MM.1S (cell line): Measurements from ENCODE around the gene BBX.

ENCODE experiments used
- DNase-seq: peaks from one replicate; pipeline ENCODE4 v3.0.0-alpha.2; 2015
- H2AFZ ChIP-seq: fragments of 300-600 bp; sonication (generic); 2 replicates; pipeline ENCODE4 v1.6.0; 2016; ENCODE audit warnings: antibody characterized with exemption, low read length
- H3F3A ChIP-seq: fragments of 300-600 bp; sonication (generic); 2 replicates; pipeline ENCODE4 v1.6.1; 2016; ENCODE audit warnings: mild to moderate bottlenecking, antibody characterized with exemption, low read length, moderate library complexity, mixed read lengths; ENCODE audit not compliant: insufficient read depth
- H3K27ac ChIP-seq: fragments of 300-600 bp; sonication (generic); 2 replicates; pipeline ENCODE4 v1.5.1; 2016; ENCODE audit warnings: mild to moderate bottlenecking, low read length
- H3K27me3 ChIP-seq: fragments of 300-600 bp; sonication (generic); replicated peaks from 2 replicates; pipeline ENCODE4 v1.6.0; 2016; ENCODE audit warnings: low read length; ENCODE audit not compliant: insufficient read depth
- H3K36me3 ChIP-seq: fragments of 300-600 bp; sonication (generic); replicated peaks from 2 replicates; pipeline ENCODE4 v1.6.1; 2016; ENCODE audit warnings: mild to moderate bottlenecking, low read length, mixed read lengths; ENCODE audit not compliant: insufficient read depth
- H3K4me1 ChIP-seq: fragments of 300-600 bp; sonication (generic); 2 replicates; pipeline ENCODE4 v1.6.1; 2016; ENCODE audit warnings: low read length, mixed read lengths
- H3K4me2 ChIP-seq: fragments of 300-600 bp; sonication (generic); 2 replicates; pipeline ENCODE4 v1.6.0; 2016; ENCODE audit warnings: low read depth, low read length
- H3K4me3 ChIP-seq: fragments of 300-600 bp; sonication (generic); 2 replicates; pipeline ENCODE4 v1.5.1; 2016; ENCODE audit warnings: low read length, mixed read lengths
- H3K79me2 ChIP-seq: fragments of 300-600 bp; sonication (generic); 2 replicates; pipeline ENCODE4 v1.6.1; 2016; ENCODE audit warnings: mixed run types, low read length, mixed read lengths
- H3K9ac ChIP-seq: fragments of 300-600 bp; sonication (generic); 2 replicates; pipeline ENCODE4 v1.6.1; 2016; ENCODE audit warnings: low read length, mixed read lengths
- H3K9me2 ChIP-seq: fragments of 300-600 bp; sonication (generic); replicated peaks from 2 replicates; pipeline ENCODE4 v1.6.1; 2016; ENCODE audit warnings: mild to moderate bottlenecking, low read length, mixed read lengths; ENCODE audit not compliant: insufficient read depth
- H3K9me3 ChIP-seq: fragments of 300-600 bp; sonication (generic); replicated peaks from 2 replicates; pipeline ENCODE4 v1.6.1; 2016; ENCODE audit warnings: mild to moderate bottlenecking, low read length, mixed read lengths; ENCODE audit not compliant: insufficient read depth
- H4K20me1 ChIP-seq: fragments of 300-600 bp; sonication (generic); 2 replicates; pipeline ENCODE4 v1.6.1; 2016; ENCODE audit warnings: mild to moderate bottlenecking, low read length, moderate library complexity, mixed read lengths; ENCODE audit not compliant: insufficient read depth
- EZH2 ChIP-seq: fragments of 300-600 bp; sonication (generic); optimal IDR thresholded peaks from 2 replicates; pipeline ENCODE3; 2017; ENCODE audit warnings: low read depth, mild to moderate bottlenecking, antibody characterized with exemption, low read length, mixed read lengths
- EZH2phosphoT487 ChIP-seq: fragments of 300-600 bp; sonication (generic); IDR thresholded peaks from 2 replicates; pipeline ENCODE4 v1.6.1; 2018; ENCODE audit warnings: antibody characterized with exemption, low read length
- TF ChIP-seq, protein P1 (sequence below): fragments of 300-600 bp; sonication (generic); IDR thresholded peaks from 2 replicates; pipeline ENCODE4 v1.5.1; 2016; ENCODE audit warnings: antibody characterized with exemption, low read length, mixed read lengths

The BBX gene

DNA sequence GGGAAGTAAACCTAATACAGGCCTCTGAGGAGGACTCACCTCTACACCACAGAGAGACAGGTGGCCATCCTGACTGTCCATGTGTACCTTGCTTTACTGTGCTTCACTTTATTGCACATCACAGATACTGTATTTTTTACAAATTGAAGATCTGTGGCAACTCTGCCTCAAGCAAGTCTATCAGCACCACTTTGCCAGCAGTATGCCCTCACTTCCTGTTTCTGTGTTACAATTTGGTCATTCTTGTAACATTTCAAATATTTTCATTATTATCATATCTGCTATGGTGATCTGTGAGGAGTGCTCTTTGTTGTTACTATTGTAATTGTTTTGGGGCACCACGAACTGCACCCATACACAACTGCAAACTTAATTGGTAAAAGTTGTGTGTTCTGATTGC is 78.0 kb downstream of the BBX start:
- Histone ChIP-seq H3K4me3 (no peak overlapping the region), H3K27ac (no peak overlapping the region), H3K9me3 (no peaks in the 10 kb centered on the region), H2AFZ (no peak overlapping the region), H3K9ac (no peak overlapping the region), H3K9me2 (no peaks in the 10 kb centered on the region), H3K4me2 (no peak overlapping the region), H4K20me1 (no peaks in the 10 kb centered on the region), H3K27me3 (no peaks in the 10 kb centered on the region), H3K4me1 (0 out of 2 replicates have a peak, but pooled peaks cover 4% of the 10 kb centered on the region), H3F3A (no peaks in the 10 kb centered on the region), H3K79me2 (0 out of 2 replicates have a peak, but pooled peaks cover 7% of the 10 kb centered on the region), H3K36me3 (no peaks in the 10 kb centered on the region)
- no peak for DNase-seq
- TF ChIP-seq EZH2phosphoT487 = no peak
- TF ChIP-seq, protein P1, sequence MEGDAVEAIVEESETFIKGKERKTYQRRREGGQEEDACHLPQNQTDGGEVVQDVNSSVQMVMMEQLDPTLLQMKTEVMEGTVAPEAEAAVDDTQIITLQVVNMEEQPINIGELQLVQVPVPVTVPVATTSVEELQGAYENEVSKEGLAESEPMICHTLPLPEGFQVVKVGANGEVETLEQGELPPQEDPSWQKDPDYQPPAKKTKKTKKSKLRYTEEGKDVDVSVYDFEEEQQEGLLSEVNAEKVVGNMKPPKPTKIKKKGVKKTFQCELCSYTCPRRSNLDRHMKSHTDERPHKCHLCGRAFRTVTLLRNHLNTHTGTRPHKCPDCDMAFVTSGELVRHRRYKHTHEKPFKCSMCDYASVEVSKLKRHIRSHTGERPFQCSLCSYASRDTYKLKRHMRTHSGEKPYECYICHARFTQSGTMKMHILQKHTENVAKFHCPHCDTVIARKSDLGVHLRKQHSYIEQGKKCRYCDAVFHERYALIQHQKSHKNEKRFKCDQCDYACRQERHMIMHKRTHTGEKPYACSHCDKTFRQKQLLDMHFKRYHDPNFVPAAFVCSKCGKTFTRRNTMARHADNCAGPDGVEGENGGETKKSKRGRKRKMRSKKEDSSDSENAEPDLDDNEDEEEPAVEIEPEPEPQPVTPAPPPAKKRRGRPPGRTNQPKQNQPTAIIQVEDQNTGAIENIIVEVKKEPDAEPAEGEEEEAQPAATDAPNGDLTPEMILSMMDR = no peak
- TF ChIP-seq EZH2 = no peak

DNA sequence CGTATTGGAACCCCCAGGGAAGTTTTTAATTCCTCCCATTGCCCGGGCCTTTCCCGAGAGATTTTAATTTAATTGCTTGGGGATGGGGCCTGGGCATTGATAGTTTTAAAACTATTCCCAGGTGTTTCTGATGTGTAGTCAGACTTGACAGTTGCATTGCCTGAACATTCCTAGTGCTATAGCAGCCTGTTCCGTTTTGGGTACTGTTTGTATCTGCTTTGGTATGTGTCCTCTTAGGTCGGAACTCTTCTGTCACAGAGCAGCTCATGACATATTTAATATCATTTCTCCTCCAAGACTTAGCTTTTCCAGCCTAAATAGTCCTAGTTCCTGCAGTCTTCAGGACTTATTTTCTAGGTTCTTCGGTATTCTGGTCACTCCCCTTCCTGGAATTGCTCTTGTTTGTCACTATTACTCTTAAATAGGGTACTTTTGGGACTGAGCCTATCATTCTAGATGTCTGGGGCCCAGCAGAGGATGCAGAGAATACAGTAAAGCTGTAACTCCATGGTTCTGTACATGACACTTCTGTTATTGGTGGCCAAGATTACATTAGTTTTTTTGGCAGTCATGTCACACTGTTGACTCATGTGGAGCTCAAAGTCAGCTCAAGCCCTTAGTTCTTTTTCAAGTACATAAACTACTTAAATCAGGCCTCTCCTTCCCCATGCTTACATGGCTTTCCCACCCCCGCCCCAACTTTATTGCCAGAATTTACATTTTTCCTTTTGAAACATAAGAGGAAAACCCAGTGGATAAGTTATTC is 81.5 kb downstream of the BBX start:
- no peak overlapping the region for H2AFZ ChIP-seq
- no peaks in the 10 kb centered on the region for H3K9me3 ChIP-seq
- H4K20me1 ChIP-seq = no peaks in the 10 kb centered on the region
- no peak overlapping the region for H3K4me2 ChIP-seq
- DNase-seq = no peak
- H3K27me3 ChIP-seq = no peaks in the 10 kb centered on the region
- H3K27ac ChIP-seq = no peak overlapping the region
- no peaks in the 10 kb centered on the region for H3K4me1 ChIP-seq
- no peaks in the 10 kb centered on the region for H3K9me2 ChIP-seq
- no peaks in the 10 kb centered on the region for H3F3A ChIP-seq
- no peak overlapping the region for H3K4me3 ChIP-seq
- no peak overlapping the region for H3K9ac ChIP-seq
- TF ChIP-seq EZH2phosphoT487 (no peak), EZH2 (no peak)
- TF ChIP-seq, protein P1 = no peak
- no peaks in the 10 kb centered on the region for H3K36me3 ChIP-seq
- 0 out of 2 replicates have a peak, but pooled peaks cover 4% of the 10 kb centered on the region for H3K79me2 ChIP-seq

DNA sequence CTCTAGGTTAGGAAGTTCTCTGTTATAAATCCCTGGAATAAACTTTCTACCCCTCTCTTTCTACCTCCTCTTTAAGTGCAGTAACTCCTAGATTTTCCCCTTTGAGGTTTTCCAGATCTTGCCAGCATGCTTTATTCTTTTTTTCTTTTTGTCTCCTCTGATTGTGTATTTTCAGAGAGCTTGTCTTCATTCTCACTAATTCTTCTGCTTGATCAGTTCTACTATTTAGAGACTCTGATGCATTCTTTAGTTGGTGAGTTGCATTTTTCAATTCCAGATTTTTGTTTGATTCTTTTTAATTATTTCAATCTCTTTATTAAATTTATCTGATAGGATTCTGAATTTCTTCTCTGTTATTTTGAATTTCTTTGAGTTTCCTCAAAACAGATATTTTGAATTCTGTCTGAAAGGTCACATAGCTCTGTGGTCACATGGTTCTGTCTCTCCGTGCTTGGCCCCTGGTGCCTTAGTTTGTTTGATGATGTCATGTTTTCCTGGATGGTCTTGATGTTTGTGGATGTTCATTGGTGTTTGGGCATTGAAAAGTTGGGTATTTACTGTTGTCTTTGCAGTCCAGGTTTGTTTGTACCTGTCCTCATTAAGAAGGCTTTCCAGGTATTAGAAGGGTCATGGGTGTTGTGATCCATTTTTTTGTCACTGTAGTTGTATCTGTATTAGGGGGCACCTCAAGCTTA is 89.2 kb downstream of the BBX start:
- H3K4me3 ChIP-seq = no peak overlapping the region
- TF ChIP-seq, protein P1 = no peak
- TF ChIP-seq EZH2phosphoT487 = no peak
- H3K4me1 ChIP-seq = no peaks in the 10 kb centered on the region
- H3K9me3 ChIP-seq = no peaks in the 10 kb centered on the region
- H3K27me3 ChIP-seq = no peaks in the 10 kb centered on the region
- H2AFZ ChIP-seq = no peak overlapping the region
- H3K4me2 ChIP-seq = no peak overlapping the region
- no peaks in the 10 kb centered on the region for H4K20me1 ChIP-seq
- no peak overlapping the region for H3K27ac ChIP-seq
- no peaks in the 10 kb centered on the region for H3K36me3 ChIP-seq
- no peaks in the 10 kb centered on the region for H3F3A ChIP-seq
- 0 out of 2 replicates have a peak, but pooled peaks cover 9% of the 10 kb centered on the region for H3K79me2 ChIP-seq
- H3K9me2 ChIP-seq = no peaks in the 10 kb centered on the region
- no peak overlapping the region for H3K9ac ChIP-seq
- no peak for DNase-seq
